NCI-H774 (cell line): ENCODE measurements around the gene STARD13.
"Not testable (repeated sequence)": the region's sequence is repeated elsewhere in the genome, so short reads cannot be mapped to it uniquely, and the experiment has no call there.

Experiments
- DNase-seq: peaks from one replicate; lab custom pipeline; 2025; lab: John Stamatoyannopoulos, UW

STARD13 gene

GRCh38 chr13:33195693-33196464 is 89.7 kb downstream of the STARD13 start:
- no peak for DNase-seq

DNA sequence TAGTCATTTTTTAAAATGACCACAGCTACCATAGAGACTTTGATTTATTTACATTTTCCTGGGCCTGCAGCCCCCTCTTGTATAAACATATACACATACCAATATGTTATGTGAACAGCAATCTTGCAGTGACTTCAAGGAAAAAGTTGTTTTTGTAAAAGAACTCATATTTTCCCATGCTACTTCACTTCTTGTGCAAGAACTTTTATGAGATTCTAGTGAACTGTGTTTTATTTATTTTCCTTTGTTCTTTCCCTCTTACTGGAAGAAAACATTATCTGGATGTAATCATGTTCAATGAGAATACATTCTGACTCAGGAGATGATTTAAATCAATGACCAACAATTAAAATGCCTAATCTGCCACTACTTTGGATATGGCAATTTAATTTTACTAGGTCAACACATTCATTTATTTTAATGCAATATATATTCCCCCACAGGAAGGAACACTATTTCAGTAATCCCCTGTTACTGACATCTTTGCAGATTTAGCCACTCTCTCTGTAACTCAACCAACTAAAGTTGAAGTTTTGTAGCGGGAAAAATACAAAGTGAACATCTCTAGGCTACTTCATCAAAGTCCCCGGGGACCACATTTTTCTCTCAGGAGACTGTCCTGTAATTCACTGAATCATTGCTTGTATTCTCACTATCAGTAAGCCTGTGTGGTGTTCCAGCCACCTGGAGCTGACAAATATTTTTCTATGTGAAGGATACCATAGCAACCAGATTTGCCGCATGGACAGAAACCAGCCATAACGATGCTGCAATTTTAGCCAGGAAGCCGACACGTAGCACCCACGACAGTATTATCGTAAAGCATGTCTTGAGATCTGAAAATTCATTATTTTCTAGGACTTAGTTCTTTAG is 90.5 kb downstream of the STARD13 start:
- peak; percentile 5 for DNase-seq

DNA sequence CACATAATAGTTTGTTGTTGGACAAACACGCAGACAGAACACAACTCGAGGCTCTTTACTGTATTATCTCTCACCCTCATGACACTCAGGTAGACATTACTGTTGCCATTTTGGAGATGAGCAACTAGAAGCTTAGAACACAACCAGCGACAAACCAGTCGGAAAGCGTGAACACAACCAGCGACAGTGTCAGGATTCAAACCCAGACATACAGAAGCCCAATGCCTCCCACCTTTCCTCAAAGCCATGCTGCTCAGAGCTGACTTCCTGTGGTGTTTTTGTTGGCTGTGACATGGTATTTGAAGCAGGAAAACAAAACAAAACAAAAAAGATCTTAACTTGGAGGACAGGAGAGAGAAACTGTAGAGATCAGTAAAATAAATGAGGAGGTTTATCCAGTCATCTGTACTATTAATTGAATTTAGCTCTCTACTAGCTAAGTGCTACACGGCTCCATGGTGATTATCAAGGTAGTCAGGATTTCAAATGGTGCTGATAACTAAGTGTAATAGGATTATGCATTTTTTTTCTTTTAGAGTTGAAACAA is 92.1 kb downstream of the STARD13 start:
- no peak for DNase-seq

- no peak for DNase-seq
These were observed 93.9 kb downstream of the STARD13 start for GRCh38 chr13:33191425-33192210.

DNA sequence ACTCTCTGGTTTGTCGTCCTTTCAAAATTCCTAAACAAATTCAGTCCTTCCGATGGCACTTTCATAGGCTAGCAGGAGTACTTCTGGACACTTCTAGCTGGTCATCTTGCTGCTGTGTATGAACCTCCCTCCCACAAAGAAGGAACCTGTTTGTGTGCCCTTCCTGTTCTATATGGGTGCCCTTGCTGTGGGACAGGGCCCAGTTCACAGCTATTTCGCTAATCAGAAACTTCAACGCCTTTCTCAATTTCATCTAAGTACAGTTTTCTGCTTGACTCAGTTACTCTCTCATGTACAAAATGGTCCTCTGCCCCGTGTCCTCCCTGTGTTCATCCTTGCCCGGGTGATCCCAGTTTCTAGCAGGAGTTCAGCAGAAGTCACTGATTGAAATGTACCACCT is 96.1 kb downstream of the STARD13 start:
- DNase-seq: no peak

DNA sequence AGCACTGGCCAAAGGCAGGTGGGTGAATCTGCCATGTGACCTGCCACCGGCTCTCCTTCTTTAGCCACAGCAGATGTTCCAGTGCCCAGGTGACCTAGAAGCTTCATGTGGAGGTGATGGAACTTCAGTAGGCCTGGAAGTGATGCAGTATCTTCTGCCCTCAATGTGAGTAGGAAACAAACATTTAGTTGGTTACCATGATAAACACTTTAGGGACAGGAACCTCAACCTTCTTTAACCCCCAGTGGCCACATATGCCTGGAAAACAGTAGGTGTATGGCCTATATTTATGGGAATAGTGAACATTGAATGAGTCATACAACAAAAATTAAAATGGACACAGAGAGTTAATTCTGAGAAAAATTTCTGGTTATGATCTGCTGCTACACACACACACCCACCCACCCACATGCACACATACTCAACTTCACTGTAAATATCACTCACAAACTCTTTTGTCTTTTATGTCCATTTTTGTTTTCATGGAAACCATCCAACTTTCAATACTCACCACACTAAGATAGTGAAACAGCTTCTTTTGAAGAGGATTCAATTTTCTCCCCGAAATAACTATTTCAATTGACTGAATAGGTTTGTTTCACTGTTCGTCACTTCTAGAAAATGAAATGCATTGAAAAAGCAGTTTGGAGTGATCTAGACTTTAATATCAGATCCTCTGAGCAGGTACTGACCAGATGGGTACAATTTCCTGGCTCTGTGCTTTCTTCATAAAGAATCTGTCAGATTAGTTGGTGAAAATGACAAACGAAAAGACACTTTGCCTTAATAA is 97.3 kb downstream of the STARD13 start:
- DNase-seq: no peak

DNA sequence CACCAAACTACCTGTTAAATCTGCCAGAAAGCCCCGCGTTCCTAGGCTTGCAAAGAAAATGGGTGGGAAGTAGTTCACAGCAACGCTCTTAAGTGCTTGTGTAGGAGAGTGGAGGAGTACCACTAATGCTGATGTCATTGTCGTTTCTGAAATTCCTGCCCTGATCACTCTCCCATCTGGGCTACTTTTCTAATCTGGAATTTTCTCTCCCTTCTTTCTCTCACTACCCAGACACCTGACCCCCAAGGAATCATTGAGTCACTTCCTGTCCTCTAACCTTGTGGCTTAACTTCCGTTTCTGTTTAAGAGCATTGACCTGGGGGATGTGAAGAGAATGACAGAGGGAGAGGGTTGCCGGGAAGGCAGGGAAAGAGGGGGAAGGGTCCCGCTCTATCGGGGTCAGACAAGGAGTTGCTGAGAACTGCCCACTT is 98.7 kb downstream of the STARD13 start:
- DNase-seq: no peak

DNA sequence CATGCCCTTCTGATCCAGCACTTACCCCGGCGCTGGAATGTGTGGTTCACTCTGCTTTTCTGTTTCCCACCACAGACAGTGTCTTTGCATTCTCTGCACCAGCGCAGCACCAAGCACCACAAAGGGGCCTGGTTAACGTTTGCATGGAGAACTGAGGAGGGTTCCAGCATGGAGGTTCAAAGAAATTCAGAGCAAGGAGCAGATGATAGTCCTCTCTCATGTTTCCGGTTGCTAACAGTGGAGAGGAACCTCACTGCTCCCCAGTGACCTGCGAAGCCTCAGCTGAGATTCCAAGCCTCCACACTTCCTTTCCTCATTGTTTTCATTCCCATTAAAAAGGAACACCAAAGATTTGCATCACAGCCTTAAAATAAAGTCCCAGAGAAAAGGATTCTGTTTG is 99.7 kb downstream of the STARD13 start:
- no peak for DNase-seq

DNA sequence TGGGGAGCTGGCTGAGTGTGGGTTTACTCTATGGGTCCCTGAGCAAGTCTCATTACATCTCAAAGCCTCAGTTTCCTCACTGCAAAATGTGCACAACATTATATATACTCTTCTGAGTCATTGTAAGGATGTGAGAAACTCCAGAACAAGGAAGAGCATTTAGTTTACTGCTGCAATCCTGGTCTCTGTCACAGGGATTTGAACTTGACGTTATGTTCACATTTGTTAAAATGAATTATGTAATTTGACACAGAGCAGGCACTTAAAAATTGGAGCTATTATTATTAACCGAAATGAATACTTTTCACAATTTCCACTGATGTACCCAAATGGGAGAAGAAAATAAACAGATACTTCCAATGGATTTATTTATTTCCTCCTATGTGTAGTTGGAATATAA is 101.0 kb downstream of the STARD13 start:
- no peak for DNase-seq

DNA sequence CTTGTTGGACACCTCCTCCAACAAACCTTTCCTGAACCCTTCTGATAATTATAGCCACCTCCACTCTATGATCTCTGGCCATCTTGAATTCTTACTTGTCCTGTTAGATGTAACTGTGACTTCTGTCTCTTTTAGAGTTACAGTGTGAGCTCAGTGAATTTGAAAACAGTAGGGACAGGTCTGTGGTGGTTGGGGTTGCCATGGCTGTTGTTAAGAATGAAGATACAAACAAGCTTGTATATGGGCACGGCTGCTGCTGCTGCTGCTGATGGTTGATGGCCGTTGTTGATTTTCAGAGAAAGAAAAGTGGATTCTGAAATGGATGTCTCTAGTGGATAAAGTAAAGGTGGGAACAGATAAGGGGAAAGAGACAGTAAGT is 101.5 kb downstream of the STARD13 start:
- DNase-seq: no peak

DNA sequence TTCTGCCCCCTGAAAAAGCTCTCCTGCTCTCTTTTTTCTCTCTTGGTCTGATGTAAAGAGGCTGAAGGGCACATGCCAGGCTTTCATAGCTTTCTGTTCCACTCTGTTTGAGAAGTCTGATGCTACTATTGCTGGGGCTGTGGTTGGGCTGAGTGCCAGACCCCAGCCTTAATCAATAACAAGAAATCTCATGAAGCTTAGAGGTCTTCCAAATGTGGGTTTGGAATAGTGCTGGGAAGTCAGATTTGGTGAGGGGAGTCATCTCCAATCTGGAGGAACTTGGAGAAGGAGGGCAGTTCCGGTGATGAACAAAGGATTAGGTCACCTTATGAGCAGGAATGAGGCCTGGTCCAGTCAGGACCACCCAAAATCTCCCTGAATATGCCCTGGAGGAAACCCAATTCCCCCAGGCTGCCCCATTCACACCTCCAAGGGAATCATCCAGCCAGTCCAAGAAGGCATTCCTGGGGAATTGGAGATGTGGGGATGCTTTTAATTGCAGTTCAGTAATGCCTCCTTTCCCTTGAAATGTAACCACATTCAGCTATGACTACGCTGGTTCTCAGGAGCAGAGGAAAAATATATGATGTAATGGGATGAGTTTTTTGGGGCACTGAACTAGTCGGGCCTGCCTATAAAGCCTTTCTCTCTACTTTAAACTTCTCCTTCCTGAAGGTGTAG is 102.0 kb downstream of the STARD13 start:
- no peak for DNase-seq

DNA sequence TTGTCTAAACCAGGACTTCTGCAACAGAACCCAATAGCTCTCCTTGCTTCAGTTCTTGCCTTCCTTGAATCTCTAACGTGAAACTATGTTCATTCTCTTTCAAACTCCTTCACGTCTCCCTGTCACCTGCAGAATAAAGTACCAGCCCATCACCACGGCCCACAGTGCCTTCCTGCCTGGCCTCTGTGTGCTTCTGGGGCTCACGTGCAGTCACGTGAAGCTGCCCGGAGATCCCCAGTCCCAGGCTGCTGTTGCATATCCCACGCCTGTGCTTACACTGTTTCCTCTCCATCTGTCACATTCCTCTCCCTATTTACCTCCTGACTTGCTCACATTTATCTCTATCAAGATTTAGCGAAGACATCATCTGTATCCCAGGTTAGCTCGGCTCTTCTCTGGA is 102.8 kb downstream of the STARD13 start:
- no peak for DNase-seq

DNA sequence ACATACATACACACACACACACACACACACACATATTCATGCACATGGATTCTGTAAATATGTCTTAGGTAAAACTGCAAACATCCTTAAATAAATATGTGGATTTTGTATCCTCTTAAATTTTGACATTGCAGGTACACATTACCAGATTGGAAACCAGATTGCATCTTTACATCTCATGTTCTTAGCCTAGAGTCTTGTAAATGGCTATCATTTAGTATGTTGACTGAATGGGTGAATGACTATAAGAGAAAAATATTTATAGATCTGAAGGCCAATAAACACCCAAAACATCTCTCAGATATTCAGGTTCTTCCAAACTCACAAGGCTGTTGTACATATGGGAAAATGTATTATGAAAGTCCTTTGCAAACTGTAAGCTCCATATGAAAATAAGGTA is 104.3 kb downstream of the STARD13 start:
- DNase-seq: no peak

GRCh38 chr13:33180122-33180804 is 105.3 kb downstream of the STARD13 start:
- no peak for DNase-seq

- no peak for DNase-seq
These were observed 106.1 kb downstream of the STARD13 start for GRCh38 chr13:33179463-33179862.

GRCh38 chr13:33178209-33178840 is 107.2 kb downstream of the STARD13 start:
- no peak for DNase-seq

DNA sequence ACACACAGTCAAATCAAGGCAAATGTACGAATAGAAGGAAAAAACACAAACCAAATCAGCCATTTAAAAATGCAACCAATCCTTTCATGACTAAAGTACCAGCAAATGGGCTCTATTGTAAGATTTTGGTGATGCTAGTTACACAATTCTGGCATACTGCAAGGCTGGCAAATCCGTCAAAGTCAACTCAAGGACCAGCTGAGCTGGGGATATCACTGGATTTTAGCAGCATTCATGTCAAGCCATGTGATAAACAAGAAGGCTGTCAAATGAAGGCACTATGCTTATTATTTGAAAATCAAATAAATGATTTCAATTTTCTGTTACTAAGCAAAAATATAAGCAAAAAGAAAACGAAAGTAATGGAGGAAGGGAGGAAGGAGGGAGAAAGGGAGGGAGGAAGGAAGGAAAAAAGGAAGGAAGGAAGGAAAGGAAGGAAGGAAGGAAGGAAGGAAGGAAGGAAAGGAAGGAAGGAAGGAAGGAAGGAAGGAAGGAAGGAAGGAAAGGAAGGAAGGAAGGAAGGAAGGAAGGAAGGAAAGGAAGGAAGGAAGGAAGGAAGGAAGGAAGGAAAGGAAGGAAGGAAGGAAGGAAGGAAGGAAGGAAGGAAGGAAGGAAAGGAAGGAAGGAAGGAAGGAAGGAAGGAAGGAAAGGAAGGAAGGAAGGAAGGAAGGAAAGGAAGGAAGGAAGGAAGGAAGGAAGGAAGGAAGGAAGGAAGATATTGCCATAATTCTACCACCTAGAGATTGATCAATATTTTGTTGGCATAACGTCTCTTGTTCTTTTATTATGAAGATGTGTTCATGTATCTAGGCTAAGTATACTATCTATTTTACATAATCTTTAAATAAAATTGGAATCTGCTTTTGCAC is 108.0 kb downstream of the STARD13 start:
- DNase-seq: not testable (repeated sequence)

DNA sequence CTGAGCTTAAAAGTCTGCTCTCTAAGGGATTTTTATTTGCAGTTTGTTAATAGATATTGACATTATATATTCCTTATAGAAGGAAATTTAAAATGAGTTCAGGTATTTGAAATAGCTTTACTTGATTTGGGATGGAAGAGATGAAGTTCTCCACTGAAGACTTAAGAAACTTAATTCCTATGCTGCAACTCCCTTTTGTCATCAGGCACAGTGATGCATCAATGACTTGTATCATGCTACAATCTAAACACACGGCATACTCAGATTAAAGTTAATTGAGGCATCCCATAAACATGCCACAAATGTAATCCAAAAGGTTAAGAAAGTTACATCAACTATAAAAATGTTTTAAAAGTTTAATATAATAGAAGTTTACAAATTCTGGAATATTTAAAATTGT is 109.0 kb downstream of the STARD13 start:
- DNase-seq: no peak

DNA sequence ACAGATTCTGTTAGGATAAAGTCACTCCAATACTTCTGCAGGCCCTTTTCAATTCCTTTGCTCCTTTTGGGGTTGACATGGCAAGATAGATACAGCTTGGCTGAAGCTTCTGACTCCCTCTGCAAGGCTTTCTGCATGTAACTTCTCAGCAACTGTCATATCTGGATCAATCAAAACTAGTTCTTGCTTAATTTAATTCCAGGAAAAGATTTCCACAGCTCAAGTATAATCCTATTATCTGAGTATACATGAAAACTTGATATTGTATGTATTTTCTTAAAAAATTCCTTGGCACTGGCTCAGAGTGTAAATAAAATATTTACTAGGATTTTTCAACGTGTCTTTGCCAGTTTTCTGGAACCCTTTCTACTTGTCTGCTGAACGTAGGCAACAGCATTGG is 109.6 kb downstream of the STARD13 start:
- no peak for DNase-seq
